HCT116 (cell line): ENCODE data around the gene DMXL2. TPM values are rescaled to one million over a fixed set of nuclear protein-coding genes. Genes with fewer than 3 reads are reported as not detected.

Source experiments
- ATAC-seq: fragments of 200-7000 bp; cut with Tn5 transposase; 2 replicates; pipeline ENCODE4 v1.9.1; 2020; ENCODE audit warnings: mild to moderate bottlenecking, moderate library complexity
- BruUV-seq: library from RNA; stranded (reverse); fragments of 400-500 nt; replicated peaks from 2 replicates; lab custom pipeline; 2021; lab: Mats Ljungman, UMichigan
- CTCF ChIA-PET: fragments of 300-600 bp; sonication (Branson Sonifier 250); formaldehyde crosslinking; loops from one replicate; lab custom pipeline; 2021; ENCODE audit warnings: antibody characterized with exemption; lab: Charles Lee
- POLR2A ChIA-PET: fragments of 300-600, 350-600 bp; sonication (Branson Sonifier 250); formaldehyde crosslinking; loops from one replicate; lab custom pipeline; 2021; ENCODE audit warnings: antibody characterized with exemption; lab: Charles Lee
- RAD21 ChIA-PET, 2 experiments: fragments of 300-600 bp; sonication (Branson Sonifier 250); formaldehyde crosslinking; loops; one replicate each; lab custom pipeline; 2023; ENCODE audit warnings: low total read pairs in 2 of 2; ENCODE audit not compliant: uncharacterized antibody in 2 of 2, unreplicated experiment in 2 of 2, low non-redundant PET in 1 of 2; lab: Charles Lee
- DNase-seq: peaks from one replicate; pipeline ENCODE4 v3.0.0-alpha.2; 2010; ENCODE audit warnings: low read depth, low spot score
- H2AFZ ChIP-seq: fragments of 200-600 bp; shearing (Covaris generic), sonication (generic); 2 replicates; pipeline ENCODE4 v1.6.1; 2017; ENCODE audit warnings: low read depth, mixed run types, mixed read lengths, antibody characterized with exemption, low read length; ENCODE audit not compliant: poor library complexity, severe bottlenecking
- H3K27ac ChIP-seq: 2 replicates; pipeline ENCODE4 v1.5.1; 2012; ENCODE audit warnings: low read depth, low read length
- H3K27me3 ChIP-seq: fragments of 200-600 bp; sonication (generic); 2 replicates; pipeline ENCODE4 v1.6.1; 2016; ENCODE audit warnings: mixed run types, low read length, mixed read lengths; ENCODE audit not compliant: insufficient read depth
- H3K36me3 ChIP-seq, 2 experiments: fragments of 200-500 bp in 1 of 2; fragments of 200-600 bp in 1 of 2; sonication (Bioruptor generic) in 1 of 2; sonication (generic) in 1 of 2; 2 replicates each; pipeline versions ENCODE4 v1.5.1 to v1.6.1; 2014 to 2016; ENCODE audit warnings: low read length in 2 of 2, inconsistent platforms in 1 of 2, mixed read lengths in 1 of 2, mixed run types in 1 of 2; ENCODE audit not compliant: insufficient read depth in 2 of 2, control insufficient read depth in 1 of 2
- H3K4me1 ChIP-seq, 2 experiments: fragments of 200-600 bp in 1 of 2; sonication (generic) in 1 of 2; 2 replicates each; pipeline versions ENCODE4 v1.5.1 to v1.6.1; 2012 to 2017; ENCODE audit warnings: low read length in 2 of 2, inconsistent platforms in 1 of 2, mild to moderate bottlenecking in 1 of 2, mixed read lengths in 1 of 2, mixed run types in 1 of 2, moderate library complexity in 1 of 2; ENCODE audit not compliant: insufficient read depth in 2 of 2, control insufficient read depth in 1 of 2
- H3K4me2 ChIP-seq: fragments of 200-600 bp; sonication (generic); 2 replicates; pipeline ENCODE4 v1.6.1; 2017; ENCODE audit warnings: mixed run types, low read length, mixed read lengths
- H3K4me3 ChIP-seq, 2 experiments: fragments of 200-600 bp in 1 of 2; sonication (generic) in 1 of 2; replicated peaks in 1 of 2; 2 replicates each; pipeline ENCODE4 v1.5.1; 2011 to 2016; ENCODE audit warnings: low read length in 2 of 2, control low read depth in 1 of 2, low read depth in 1 of 2, mild to moderate bottlenecking in 1 of 2, mixed read lengths in 1 of 2, mixed run types in 1 of 2
- H3K79me2 ChIP-seq: fragments of 200-600 bp; sonication (generic); 2 replicates; pipeline ENCODE4 v1.6.1; 2017; ENCODE audit warnings: mild to moderate bottlenecking, mixed run types, low read length, moderate library complexity, mixed read lengths; ENCODE audit not compliant: insufficient read depth
- H3K9ac ChIP-seq: fragments of 200-600 bp; sonication (generic); 2 replicates; pipeline ENCODE4 v1.6.1; 2016; ENCODE audit warnings: low read length, mixed read lengths
- H3K9me2 ChIP-seq: fragments of 200-600 bp; sonication (generic), shearing (Covaris generic); 2 replicates; pipeline ENCODE4 v1.6.1; 2017; ENCODE audit warnings: mixed run types, mild to moderate bottlenecking, moderate library complexity; ENCODE audit not compliant: insufficient read depth
- H3K9me3 ChIP-seq, 2 experiments: fragments of 200-500 bp in 1 of 2; fragments of 200-600 bp in 1 of 2; sonication (Bioruptor generic) in 1 of 2; sonication (generic) in 1 of 2; 2 replicates each; pipeline ENCODE4 v1.6.1; 2014 to 2017; ENCODE audit warnings: low read length in 2 of 2, mixed read lengths in 2 of 2, inconsistent platforms in 1 of 2, low read depth in 1 of 2, mild to moderate bottlenecking in 1 of 2, mixed run types in 1 of 2, moderate library complexity in 1 of 2; ENCODE audit not compliant: control insufficient read depth in 1 of 2, insufficient read depth in 1 of 2
- H4K20me1 ChIP-seq: fragments of 200-600 bp; sonication (generic), shearing (Covaris generic); 2 replicates; pipeline ENCODE4 v1.6.1; 2017; ENCODE audit warnings: mixed run types, mild to moderate bottlenecking, moderate library complexity; ENCODE audit not compliant: insufficient read depth
- ELF1 ChIP-seq: IDR thresholded peaks from 2 replicates; pipeline ENCODE4 v1.6.1; 2012; ENCODE audit warnings: low read depth, borderline replicate concordance
- SRF ChIP-seq: IDR thresholded peaks from 2 replicates; pipeline ENCODE4 v1.6.1; 2012; ENCODE audit warnings: low read depth
- ZNF274 ChIP-seq: fragments of 200-500 bp; sonication (Bioruptor generic); IDR thresholded peaks from 2 replicates; pipeline ENCODE4 v1.6.1; 2014; ENCODE audit warnings: mild to moderate bottlenecking, low read depth, low read length, inconsistent platforms
- intact Hi-C: fragments of 100-400 bp; cut with micrococcal nuclease; formaldehyde crosslinking; loops from 2 replicates; pipeline ENCODE4 v1.10.0; 2022
- total RNA-seq: library from RNA; stranded (reverse); gene quantifications from one replicate; pipeline ENCODE4 v1.2.1, GENCODE V29; 2021; ENCODE audit not compliant: unreplicated experiment
- TF ChIP-seq, protein P1 (sequence below), 3 experiments: fragments of 200-600 bp in 1 of 3; sonication (generic) in 1 of 3; IDR thresholded peaks in 2 of 3; conservative IDR thresholded peaks in 1 of 3; 2 replicates each; pipeline ENCODE4 v1.5.1; 2012 to 2017; ENCODE audit warnings: low read depth in 2 of 3, low read length in 2 of 3, antibody characterized with exemption in 1 of 3, borderline replicate concordance in 1 of 3, control low read depth in 1 of 3, mild to moderate bottlenecking in 1 of 3, mixed read lengths in 1 of 3, mixed run types in 1 of 3, moderate library complexity in 1 of 3; ENCODE audit not compliant: insufficient read depth in 1 of 3
- TF ChIP-seq, protein P2 (sequence below): IDR thresholded peaks from 2 replicates; pipeline ENCODE4 v1.6.1; 2012; ENCODE audit warnings: low read depth
- TF ChIP-seq, protein P3 (sequence below): IDR thresholded peaks from 2 replicates; pipeline ENCODE4 v1.6.1; 2012
- TF ChIP-seq, protein P4 (sequence below): IDR thresholded peaks from 2 replicates; pipeline ENCODE4 v1.6.1; 2011; ENCODE audit warnings: mild to moderate bottlenecking, low read length, moderate library complexity; ENCODE audit not compliant: insufficient replicate concordance; ENCODE audit errors: extremely low read depth

DMXL2 gene
- total RNA-seq, 1 experiment from 2014 or later, result 21.5 TPM

GRCh38 chr15:51667478-51667877 lies 44.9 kb upstream of the DMXL2 start:
- Histone ChIP-seq H3K27me3 (no peaks in the 10 kb centered on the region), H3K4me3 (no peak overlapping the region), H3K27ac (no peak overlapping the region), H4K20me1 (no peaks in the 10 kb centered on the region), H3K36me3 (no peaks in the 10 kb centered on the region), H2AFZ (no peak overlapping the region), H3K4me2 (no peak overlapping the region), H3K79me2 (no peaks in the 10 kb centered on the region), H3K9ac (no peak overlapping the region), H3K9me3 (no peaks in the 10 kb centered on the region), H3K4me1 (no peaks in the 10 kb centered on the region), H3K9me2 (no peaks in the 10 kb centered on the region)
- ChIA-PET POLR2A (no interaction called here), CTCF (no interaction called here), RAD21 (no interaction called here)
- no peak for DNase-seq
- TF ChIP-seq SRF (no peak), ZNF274 (no peak), ELF1 (no peak)
- TF ChIP-seq, protein P1, sequence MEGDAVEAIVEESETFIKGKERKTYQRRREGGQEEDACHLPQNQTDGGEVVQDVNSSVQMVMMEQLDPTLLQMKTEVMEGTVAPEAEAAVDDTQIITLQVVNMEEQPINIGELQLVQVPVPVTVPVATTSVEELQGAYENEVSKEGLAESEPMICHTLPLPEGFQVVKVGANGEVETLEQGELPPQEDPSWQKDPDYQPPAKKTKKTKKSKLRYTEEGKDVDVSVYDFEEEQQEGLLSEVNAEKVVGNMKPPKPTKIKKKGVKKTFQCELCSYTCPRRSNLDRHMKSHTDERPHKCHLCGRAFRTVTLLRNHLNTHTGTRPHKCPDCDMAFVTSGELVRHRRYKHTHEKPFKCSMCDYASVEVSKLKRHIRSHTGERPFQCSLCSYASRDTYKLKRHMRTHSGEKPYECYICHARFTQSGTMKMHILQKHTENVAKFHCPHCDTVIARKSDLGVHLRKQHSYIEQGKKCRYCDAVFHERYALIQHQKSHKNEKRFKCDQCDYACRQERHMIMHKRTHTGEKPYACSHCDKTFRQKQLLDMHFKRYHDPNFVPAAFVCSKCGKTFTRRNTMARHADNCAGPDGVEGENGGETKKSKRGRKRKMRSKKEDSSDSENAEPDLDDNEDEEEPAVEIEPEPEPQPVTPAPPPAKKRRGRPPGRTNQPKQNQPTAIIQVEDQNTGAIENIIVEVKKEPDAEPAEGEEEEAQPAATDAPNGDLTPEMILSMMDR (IDR thresholded peaks at IDR 0.05 in 2 of 3, conservative IDR thresholded peaks at IDR 0.05 in 1 of 3; ENCODE audit: borderline replicate concordance in 1 of 3, insufficient read depth in 1 of 3, low read depth in 2 of 3, low read length in 2 of 3), result no peak
- TF ChIP-seq, protein P2, sequence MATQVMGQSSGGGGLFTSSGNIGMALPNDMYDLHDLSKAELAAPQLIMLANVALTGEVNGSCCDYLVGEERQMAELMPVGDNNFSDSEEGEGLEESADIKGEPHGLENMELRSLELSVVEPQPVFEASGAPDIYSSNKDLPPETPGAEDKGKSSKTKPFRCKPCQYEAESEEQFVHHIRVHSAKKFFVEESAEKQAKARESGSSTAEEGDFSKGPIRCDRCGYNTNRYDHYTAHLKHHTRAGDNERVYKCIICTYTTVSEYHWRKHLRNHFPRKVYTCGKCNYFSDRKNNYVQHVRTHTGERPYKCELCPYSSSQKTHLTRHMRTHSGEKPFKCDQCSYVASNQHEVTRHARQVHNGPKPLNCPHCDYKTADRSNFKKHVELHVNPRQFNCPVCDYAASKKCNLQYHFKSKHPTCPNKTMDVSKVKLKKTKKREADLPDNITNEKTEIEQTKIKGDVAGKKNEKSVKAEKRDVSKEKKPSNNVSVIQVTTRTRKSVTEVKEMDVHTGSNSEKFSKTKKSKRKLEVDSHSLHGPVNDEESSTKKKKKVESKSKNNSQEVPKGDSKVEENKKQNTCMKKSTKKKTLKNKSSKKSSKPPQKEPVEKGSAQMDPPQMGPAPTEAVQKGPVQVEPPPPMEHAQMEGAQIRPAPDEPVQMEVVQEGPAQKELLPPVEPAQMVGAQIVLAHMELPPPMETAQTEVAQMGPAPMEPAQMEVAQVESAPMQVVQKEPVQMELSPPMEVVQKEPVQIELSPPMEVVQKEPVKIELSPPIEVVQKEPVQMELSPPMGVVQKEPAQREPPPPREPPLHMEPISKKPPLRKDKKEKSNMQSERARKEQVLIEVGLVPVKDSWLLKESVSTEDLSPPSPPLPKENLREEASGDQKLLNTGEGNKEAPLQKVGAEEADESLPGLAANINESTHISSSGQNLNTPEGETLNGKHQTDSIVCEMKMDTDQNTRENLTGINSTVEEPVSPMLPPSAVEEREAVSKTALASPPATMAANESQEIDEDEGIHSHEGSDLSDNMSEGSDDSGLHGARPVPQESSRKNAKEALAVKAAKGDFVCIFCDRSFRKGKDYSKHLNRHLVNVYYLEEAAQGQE, result no peak
- TF ChIP-seq, protein P3, sequence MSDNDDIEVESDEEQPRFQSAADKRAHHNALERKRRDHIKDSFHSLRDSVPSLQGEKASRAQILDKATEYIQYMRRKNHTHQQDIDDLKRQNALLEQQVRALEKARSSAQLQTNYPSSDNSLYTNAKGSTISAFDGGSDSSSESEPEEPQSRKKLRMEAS, result no peak
- TF ChIP-seq, protein P4, sequence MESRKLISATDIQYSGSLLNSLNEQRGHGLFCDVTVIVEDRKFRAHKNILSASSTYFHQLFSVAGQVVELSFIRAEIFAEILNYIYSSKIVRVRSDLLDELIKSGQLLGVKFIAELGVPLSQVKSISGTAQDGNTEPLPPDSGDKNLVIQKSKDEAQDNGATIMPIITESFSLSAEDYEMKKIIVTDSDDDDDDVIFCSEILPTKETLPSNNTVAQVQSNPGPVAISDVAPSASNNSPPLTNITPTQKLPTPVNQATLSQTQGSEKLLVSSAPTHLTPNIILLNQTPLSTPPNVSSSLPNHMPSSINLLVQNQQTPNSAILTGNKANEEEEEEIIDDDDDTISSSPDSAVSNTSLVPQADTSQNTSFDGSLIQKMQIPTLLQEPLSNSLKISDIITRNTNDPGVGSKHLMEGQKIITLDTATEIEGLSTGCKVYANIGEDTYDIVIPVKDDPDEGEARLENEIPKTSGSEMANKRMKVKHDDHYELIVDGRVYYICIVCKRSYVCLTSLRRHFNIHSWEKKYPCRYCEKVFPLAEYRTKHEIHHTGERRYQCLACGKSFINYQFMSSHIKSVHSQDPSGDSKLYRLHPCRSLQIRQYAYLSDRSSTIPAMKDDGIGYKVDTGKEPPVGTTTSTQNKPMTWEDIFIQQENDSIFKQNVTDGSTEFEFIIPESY, result no peak
- intact Hi-C loops, result no loop called here
- no peak for ATAC-seq
- BruUV-seq, result no TSS peak
